ENCODE data around the gene CDKL5. TPM values are rescaled to one million over a fixed set of nuclear protein-coding genes. Genes with fewer than 3 reads are reported as not detected.

Gene CDKL5
- total RNA-seq, 1 donor from 2014 or later, result 53.5 TPM

DNA sequence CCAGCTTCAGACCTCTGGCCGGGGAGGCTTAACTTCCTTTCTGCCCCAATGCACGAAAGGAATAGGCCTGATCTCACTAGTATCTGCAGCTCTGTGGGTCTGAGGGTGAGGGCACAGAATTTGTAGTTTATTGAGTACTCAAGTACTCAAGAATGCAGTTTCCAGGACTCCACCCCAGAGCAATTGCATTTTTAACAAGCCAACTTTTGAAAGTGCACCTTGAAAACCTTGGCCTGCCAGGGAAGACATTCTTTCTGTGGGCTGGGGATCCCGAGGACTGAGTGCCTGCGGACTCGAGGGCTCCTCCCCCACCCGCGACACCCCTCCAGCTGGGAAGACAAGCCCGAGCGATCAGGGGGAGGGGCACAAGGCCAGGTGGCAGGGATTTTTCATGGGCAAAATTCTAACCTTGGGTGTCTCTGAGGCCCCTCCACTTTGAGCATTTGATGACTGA is 224.1 kb downstream of the CDKL5 start:
- H3K27me3 Mint-ChIP-seq (ENCODE audit: unreplicated experiment), result no peaks in the 10 kb centered on the region
- TF ChIP-seq, protein P1, sequence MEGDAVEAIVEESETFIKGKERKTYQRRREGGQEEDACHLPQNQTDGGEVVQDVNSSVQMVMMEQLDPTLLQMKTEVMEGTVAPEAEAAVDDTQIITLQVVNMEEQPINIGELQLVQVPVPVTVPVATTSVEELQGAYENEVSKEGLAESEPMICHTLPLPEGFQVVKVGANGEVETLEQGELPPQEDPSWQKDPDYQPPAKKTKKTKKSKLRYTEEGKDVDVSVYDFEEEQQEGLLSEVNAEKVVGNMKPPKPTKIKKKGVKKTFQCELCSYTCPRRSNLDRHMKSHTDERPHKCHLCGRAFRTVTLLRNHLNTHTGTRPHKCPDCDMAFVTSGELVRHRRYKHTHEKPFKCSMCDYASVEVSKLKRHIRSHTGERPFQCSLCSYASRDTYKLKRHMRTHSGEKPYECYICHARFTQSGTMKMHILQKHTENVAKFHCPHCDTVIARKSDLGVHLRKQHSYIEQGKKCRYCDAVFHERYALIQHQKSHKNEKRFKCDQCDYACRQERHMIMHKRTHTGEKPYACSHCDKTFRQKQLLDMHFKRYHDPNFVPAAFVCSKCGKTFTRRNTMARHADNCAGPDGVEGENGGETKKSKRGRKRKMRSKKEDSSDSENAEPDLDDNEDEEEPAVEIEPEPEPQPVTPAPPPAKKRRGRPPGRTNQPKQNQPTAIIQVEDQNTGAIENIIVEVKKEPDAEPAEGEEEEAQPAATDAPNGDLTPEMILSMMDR (IDR thresholded peaks at IDR 0.05; ENCODE audit: partially characterized antibody, unreplicated experiment), result no peak
- no peak overlapping the region for H3K27ac Mint-ChIP-seq (ENCODE audit: unreplicated experiment)
- no peak for DNase-seq
- peaks cover 17% of the 10 kb centered on the region for H3K4me1 Mint-ChIP-seq (ENCODE audit: low read depth, unreplicated experiment)
- no peak overlapping the region for H3K4me3 Mint-ChIP-seq (ENCODE audit: unreplicated experiment)
- peaks cover 1% of the 10 kb centered on the region for H3K9me3 Mint-ChIP-seq (ENCODE audit: unreplicated experiment)
- H3K36me3 Mint-ChIP-seq (ENCODE audit: unreplicated experiment), result no peaks in the 10 kb centered on the region

DNA sequence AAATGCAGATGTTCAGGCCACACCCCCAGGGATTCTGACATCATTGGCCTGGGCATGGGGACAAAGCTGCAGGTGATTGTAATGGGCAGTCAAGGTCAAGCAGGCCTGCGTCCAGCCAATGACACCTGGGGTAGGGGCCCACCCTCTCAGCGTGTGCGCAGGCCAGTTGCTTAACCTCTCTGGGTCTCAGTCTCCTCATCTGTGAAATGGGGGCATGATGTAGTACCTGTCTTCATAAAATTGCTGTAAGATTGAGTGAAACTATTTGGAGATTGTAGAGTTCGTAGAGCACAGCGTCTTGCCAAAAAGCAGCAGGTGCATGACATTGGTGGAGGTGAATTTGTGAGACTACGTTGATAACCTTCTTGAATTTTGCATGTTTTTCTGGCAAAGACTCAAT is 225.3 kb downstream of the CDKL5 start:
- no peak overlapping the region for H3K4me3 Mint-ChIP-seq (ENCODE audit: unreplicated experiment)
- H3K4me1 Mint-ChIP-seq (ENCODE audit: low read depth, unreplicated experiment), result peaks cover 17% of the 10 kb centered on the region
- H3K9me3 Mint-ChIP-seq (ENCODE audit: unreplicated experiment), result no peaks in the 10 kb centered on the region
- H3K36me3 Mint-ChIP-seq (ENCODE audit: unreplicated experiment), result no peaks in the 10 kb centered on the region
- no peak overlapping the region for H3K27ac Mint-ChIP-seq (ENCODE audit: unreplicated experiment)
- no peaks in the 10 kb centered on the region for H3K27me3 Mint-ChIP-seq (ENCODE audit: unreplicated experiment)
- TF ChIP-seq, protein P1 (IDR thresholded peaks at IDR 0.05; ENCODE audit: partially characterized antibody, unreplicated experiment), result no peak
- DNase-seq, result no peak

DNA sequence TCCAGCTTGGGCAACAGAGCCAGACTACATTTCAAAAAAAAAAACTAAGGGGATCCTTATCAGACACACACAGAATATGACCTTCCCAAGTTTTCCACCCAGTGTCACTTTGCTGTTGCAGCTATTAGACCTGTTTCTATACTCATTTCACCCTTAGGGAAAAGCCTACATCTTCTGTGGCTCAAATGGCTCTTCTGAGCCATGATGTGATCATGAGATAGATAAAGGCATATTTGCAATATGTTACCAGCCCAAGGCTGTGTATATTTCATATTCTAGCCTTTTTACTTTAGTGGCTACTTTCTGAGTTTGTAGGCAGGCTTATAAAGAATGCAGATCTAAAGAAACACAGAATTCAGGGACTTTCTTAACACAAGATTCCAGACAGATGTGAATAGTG is 227.2 kb downstream of the CDKL5 start:
- H3K4me3 Mint-ChIP-seq (ENCODE audit: unreplicated experiment), result no peak overlapping the region
- TF ChIP-seq, protein P1 (IDR thresholded peaks at IDR 0.05; ENCODE audit: partially characterized antibody, unreplicated experiment), result no peak
- DNase-seq, result no peak
- H3K36me3 Mint-ChIP-seq (ENCODE audit: unreplicated experiment), result no peaks in the 10 kb centered on the region
- H3K27ac Mint-ChIP-seq (ENCODE audit: unreplicated experiment), result no peak overlapping the region
- H3K27me3 Mint-ChIP-seq (ENCODE audit: unreplicated experiment), result no peaks in the 10 kb centered on the region
- H3K4me1 Mint-ChIP-seq (ENCODE audit: low read depth, unreplicated experiment), result peaks cover 17% of the 10 kb centered on the region
- H3K9me3 Mint-ChIP-seq (ENCODE audit: unreplicated experiment), result no peaks in the 10 kb centered on the region

DNA sequence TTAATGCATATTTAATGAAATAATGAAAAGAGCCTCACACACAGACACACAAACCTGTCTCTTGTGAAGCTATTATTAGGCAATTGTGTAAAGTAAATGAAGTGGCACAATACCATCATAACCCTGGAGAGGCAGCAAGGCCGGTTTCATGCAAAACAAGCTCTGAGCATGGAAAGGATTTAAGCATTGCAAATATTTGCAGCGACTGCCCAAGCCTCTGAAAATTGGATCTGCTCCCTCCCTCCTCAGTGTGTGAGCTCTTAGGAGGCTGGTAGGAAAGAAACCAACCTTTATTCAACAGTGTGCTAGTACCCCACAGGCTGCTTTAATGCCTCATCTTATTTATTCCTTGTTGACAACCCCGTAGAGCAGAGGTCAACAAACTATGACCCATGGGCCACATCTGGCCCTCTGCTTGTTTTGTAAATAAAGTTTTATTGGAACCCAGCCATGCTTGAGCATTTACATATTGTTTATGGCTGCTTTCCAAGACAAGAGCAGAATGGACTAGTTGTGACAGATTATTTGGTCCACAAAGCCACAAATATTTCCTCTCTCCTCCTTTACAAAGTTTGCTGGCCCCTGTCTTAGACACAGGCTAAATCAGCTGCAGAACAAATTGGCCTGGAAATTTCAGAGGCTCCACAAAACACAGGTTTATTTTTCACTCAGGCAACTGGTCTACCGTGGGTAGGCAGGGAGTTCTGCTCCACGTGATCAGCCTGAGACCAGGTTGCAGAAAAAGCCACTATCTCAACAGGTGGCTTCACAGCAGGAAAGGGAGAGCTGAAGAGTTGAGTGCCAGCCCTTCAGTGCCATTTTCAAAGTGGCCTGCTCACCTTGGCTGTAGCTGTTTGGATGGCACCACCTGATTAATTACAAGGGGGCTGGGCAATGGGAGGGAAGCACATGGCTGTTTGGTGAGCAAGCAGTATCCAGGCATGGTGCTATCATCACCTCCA is 229.7 kb downstream of the CDKL5 start:
- DNase-seq, result no peak
- no peaks in the 10 kb centered on the region for H3K27me3 Mint-ChIP-seq (ENCODE audit: unreplicated experiment)
- H3K9me3 Mint-ChIP-seq (ENCODE audit: unreplicated experiment), result no peaks in the 10 kb centered on the region
- H3K27ac Mint-ChIP-seq (ENCODE audit: unreplicated experiment), result no peak overlapping the region
- peaks cover 14% of the 10 kb centered on the region for H3K4me1 Mint-ChIP-seq (ENCODE audit: low read depth, unreplicated experiment)
- H3K36me3 Mint-ChIP-seq (ENCODE audit: unreplicated experiment), result no peaks in the 10 kb centered on the region
- TF ChIP-seq, protein P1 (IDR thresholded peaks at IDR 0.05; ENCODE audit: partially characterized antibody, unreplicated experiment), result no peak
- H3K4me3 Mint-ChIP-seq (ENCODE audit: unreplicated experiment), result no peak overlapping the region

DNA sequence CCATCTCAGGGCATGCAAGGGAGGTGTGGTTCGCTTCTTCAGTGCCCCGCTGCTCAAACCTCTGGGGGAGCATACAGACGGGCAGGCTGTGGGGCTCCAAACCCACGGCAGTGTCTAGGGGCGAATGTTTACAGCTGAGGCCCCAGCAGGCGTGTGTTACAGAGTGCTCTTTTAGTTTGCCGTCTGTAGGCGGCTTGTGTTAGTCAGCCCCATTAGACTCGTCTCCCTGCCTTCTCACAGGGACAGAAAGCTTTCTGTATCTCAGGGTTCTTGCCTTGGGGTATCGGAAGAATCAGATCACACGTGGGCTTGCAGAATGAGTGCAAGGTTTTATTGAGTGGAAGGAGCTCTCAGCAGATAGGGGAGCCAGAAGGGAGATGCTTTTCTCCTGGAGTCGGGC is 235.9 kb downstream of the CDKL5 start:
- Mint-ChIP-seq H3K4me3 (ENCODE audit: unreplicated experiment) (no peak overlapping the region), H3K36me3 (ENCODE audit: unreplicated experiment) (no peaks in the 10 kb centered on the region), H3K9me3 (ENCODE audit: unreplicated experiment) (peaks cover 1% of the 10 kb centered on the region), H3K4me1 (ENCODE audit: low read depth, unreplicated experiment) (no peaks in the 10 kb centered on the region), H3K27ac (ENCODE audit: unreplicated experiment) (no peak overlapping the region), H3K27me3 (ENCODE audit: unreplicated experiment) (peaks cover 2% of the 10 kb centered on the region)
- no peak for DNase-seq
- TF ChIP-seq, protein P1 (IDR thresholded peaks at IDR 0.05; ENCODE audit: partially characterized antibody, unreplicated experiment), result no peak
